ENCODE measurements around the gene ATL2.

- TF ChIP-seq CTCF (IDR thresholded peaks at IDR 0.05) (no peak), EZH2 (IDR thresholded peaks at IDR 0.05; ENCODE audit: borderline replicate concordance, insufficient read depth, low read depth, low read length, poor library complexity, severe bottlenecking) (no peak)
Observed at GRCh38 chr2:38268001-38268400, 109.1 kb downstream of the ATL2 start.
